GM12891 (cell line): ENCODE data around the gene LCOR.

Experiments used
- POLR2A ChIP-seq: IDR thresholded peaks from 2 replicates; pipeline ENCODE4 v1.6.1; 2011; ENCODE audit warnings: low read depth, low read length, control low read depth
- SPI1 ChIP-seq: IDR thresholded peaks from 2 replicates; pipeline ENCODE4 v1.6.1; 2011; ENCODE audit warnings: low read depth, low read length, control low read depth

GRCh38 chr10:96850113-96850512, 18.0 kb downstream of the LCOR start:
- TF ChIP-seq POLR2A (no peak), SPI1 (no peak)
